Loucy (cell line): ENCODE measurements around the gene SMIM35.

Experiments
- EZH2phosphoT487 ChIP-seq: fragments of 200-600 bp; IDR thresholded peaks from 2 replicates; pipeline ENCODE4 v1.6.1; 2018; ENCODE audit warnings: antibody characterized with exemption, mild to moderate bottlenecking, moderate library complexity, borderline replicate concordance
- TF ChIP-seq, protein P1 (sequence below): fragments of 200-600 bp; sonication (generic); conservative IDR thresholded peaks from 2 replicates; pipeline ENCODE4 v1.5.1; 2014; ENCODE audit warnings: mild to moderate bottlenecking, antibody characterized with exemption, low read length

DNA sequence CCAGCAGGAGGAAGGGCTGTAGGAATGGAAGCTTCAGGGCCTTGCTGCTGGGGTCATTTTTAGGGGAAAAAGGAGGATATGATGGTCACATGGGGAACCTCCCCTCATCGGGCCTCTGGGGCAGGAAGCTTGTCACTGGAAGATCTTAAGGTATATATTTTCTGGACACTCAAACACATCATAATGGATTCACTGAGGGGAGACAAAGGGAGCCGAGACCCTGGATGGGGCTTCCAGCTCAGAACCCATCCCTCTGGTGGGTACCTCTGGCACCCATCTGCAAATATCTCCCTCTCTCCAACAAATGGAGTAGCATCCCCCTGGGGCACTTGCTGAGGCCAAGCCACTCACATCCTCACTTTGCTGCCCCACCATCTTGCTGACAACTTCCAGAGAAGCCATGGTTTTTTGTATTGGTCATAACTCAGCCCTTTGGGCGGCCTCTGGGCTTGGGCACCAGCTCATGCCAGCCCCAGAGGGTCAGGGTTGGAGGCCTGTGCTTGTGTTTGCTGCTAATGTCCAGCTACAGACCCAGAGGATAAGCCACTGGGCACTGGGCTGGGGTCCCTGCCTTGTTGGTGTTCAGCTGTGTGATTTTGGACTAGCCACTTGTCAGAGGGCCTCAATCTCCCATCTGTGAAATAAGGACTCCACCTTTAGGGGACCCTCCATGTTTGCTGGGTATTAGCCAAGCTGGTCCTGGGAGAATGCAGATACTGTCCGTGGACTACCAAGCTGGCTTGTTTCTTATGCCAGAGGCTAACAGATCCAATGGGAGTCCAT lies 86.5 kb downstream of the SMIM35 start:
- TF ChIP-seq, protein P1, sequence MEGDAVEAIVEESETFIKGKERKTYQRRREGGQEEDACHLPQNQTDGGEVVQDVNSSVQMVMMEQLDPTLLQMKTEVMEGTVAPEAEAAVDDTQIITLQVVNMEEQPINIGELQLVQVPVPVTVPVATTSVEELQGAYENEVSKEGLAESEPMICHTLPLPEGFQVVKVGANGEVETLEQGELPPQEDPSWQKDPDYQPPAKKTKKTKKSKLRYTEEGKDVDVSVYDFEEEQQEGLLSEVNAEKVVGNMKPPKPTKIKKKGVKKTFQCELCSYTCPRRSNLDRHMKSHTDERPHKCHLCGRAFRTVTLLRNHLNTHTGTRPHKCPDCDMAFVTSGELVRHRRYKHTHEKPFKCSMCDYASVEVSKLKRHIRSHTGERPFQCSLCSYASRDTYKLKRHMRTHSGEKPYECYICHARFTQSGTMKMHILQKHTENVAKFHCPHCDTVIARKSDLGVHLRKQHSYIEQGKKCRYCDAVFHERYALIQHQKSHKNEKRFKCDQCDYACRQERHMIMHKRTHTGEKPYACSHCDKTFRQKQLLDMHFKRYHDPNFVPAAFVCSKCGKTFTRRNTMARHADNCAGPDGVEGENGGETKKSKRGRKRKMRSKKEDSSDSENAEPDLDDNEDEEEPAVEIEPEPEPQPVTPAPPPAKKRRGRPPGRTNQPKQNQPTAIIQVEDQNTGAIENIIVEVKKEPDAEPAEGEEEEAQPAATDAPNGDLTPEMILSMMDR: no peak
- no peak for TF ChIP-seq EZH2phosphoT487
